GM23338 (cell line): Measurements from ENCODE around the gene SLC23A2. TPM values are rescaled to one million over a fixed set of nuclear protein-coding genes. Genes with fewer than 3 reads are reported as not detected.

ENCODE experiments used
- ATAC-seq: fragments of 200-7000 bp; cut with Tn5 transposase; 3 replicates; pipeline ENCODE4 v1.9.1; 2020
- DNase-seq: peaks from one replicate; pipeline ENCODE4 v3.0.0-alpha.2; 2015; ENCODE audit warnings: low spot score
- H2AFZ ChIP-seq: fragments of 200-600 bp; sonication (generic); 2 replicates; pipeline ENCODE4 v1.8.0; 2016; ENCODE audit warnings: antibody characterized with exemption, mild to moderate bottlenecking, moderate library complexity
- H3F3A ChIP-seq: fragments of 200-600 bp; sonication (generic); replicated peaks from 2 replicates; pipeline ENCODE4 v1.8.0; 2017; ENCODE audit warnings: antibody characterized with exemption, mixed run types, low read depth
- H3K27ac ChIP-seq: fragments of 200-600 bp; sonication (generic); 2 replicates; pipeline ENCODE4 v1.6.1; 2016; ENCODE audit warnings: low read depth
- H3K27me3 ChIP-seq: fragments of 200-600 bp; sonication (generic); 2 replicates; pipeline ENCODE4 v1.8.0; 2016; ENCODE audit warnings: mild to moderate bottlenecking, mixed run types, moderate library complexity; ENCODE audit not compliant: insufficient read depth
- H3K36me3 ChIP-seq: fragments of 200-600 bp; sonication (generic); 2 replicates; pipeline ENCODE4 v1.8.0; 2016; ENCODE audit warnings: mild to moderate bottlenecking; ENCODE audit not compliant: insufficient read depth
- H3K4me1 ChIP-seq: fragments of 200-600 bp; sonication (generic); 2 replicates; pipeline ENCODE4 v1.8.0; 2016; ENCODE audit warnings: mild to moderate bottlenecking, moderate library complexity; ENCODE audit not compliant: insufficient read depth
- H3K4me2 ChIP-seq: fragments of 200-600 bp; sonication (generic); 2 replicates; pipeline ENCODE4 v1.7.1; 2017; ENCODE audit warnings: mixed run types
- H3K4me3 ChIP-seq: fragments of 200-600 bp; sonication (generic); 2 replicates; pipeline ENCODE4 v1.6.1; 2016; ENCODE audit warnings: mixed run types
- H3K79me2 ChIP-seq: fragments of 200-600 bp; sonication (generic); replicated peaks from 2 replicates; pipeline ENCODE4 v1.8.0; 2017; ENCODE audit warnings: mild to moderate bottlenecking; ENCODE audit not compliant: insufficient read depth
- H3K9me2 ChIP-seq: fragments of 200-600 bp; sonication (generic); 2 replicates; pipeline ENCODE4 v1.8.0; 2017; ENCODE audit not compliant: insufficient read depth
- H4K20me1 ChIP-seq: fragments of 200-600 bp; sonication (generic); replicated peaks from 2 replicates; pipeline ENCODE4 v1.8.0; 2017; ENCODE audit warnings: mild to moderate bottlenecking; ENCODE audit not compliant: insufficient read depth
- H3K27ac Mint-ChIP-seq: 2 replicates; pipeline ENCODE4 v1.8.0; 2020; ENCODE audit warnings: inconsistent platforms, mild to moderate bottlenecking, moderate library complexity, mixed read lengths
- H3K27me3 Mint-ChIP-seq: 3 replicates; pipeline ENCODE4 v1.8.0; 2022; ENCODE audit warnings: low read depth, mild to moderate bottlenecking, moderate library complexity, mixed read lengths, inconsistent platforms; ENCODE audit not compliant: insufficient read depth, poor library complexity
- H3K36me3 Mint-ChIP-seq: 3 replicates; pipeline ENCODE4 v1.8.0; 2021; ENCODE audit warnings: low read depth, mild to moderate bottlenecking, inconsistent platforms, moderate library complexity, mixed read lengths
- H3K4me1 Mint-ChIP-seq: 3 replicates; pipeline ENCODE4 v1.8.0; 2020; ENCODE audit warnings: mild to moderate bottlenecking, inconsistent platforms, mixed read lengths
- H3K4me3 Mint-ChIP-seq: 3 replicates; pipeline ENCODE4 v1.8.0; 2021; ENCODE audit warnings: moderate library complexity, mild to moderate bottlenecking, inconsistent platforms, mixed read lengths
- H3K9me3 Mint-ChIP-seq: 3 replicates; pipeline ENCODE4 v1.8.0; 2020; ENCODE audit warnings: moderate library complexity, mild to moderate bottlenecking, inconsistent platforms, mixed read lengths
- EZH2phosphoT487 ChIP-seq: fragments of 200-600 bp; sonication (generic); IDR thresholded peaks from one replicate; pipeline ENCODE4 v1.8.1; 2018; ENCODE audit warnings: antibody characterized with exemption; ENCODE audit not compliant: unreplicated experiment
- NANOG ChIP-seq: IDR thresholded peaks from 2 replicates; pipeline ENCODE4 v1.6.1; 2016; ENCODE audit warnings: antibody characterized with exemption, borderline replicate concordance
- STAT1 ChIP-seq: IDR thresholded peaks from one replicate; pipeline ENCODE4 v1.6.1; 2016; ENCODE audit warnings: antibody characterized with exemption; ENCODE audit not compliant: unreplicated experiment
- polyA plus RNA-seq: library from polyadenylated mRNA; unstranded; fragments of >200 nt; fragmentation: Nextera tagmentation; extraction: Ambion mirVana; gene quantifications from 2 replicates; pipeline ENCODE4 v1.2.1, GENCODE V29; 2016
- total RNA-seq: library from RNA; depleted of rRNA; stranded (reverse); fragments of >200 nt; shearing (Covaris generic); gene quantifications from 2 replicates; pipeline ENCODE4 v1.2.3, GENCODE V29; 2014
- TF ChIP-seq, protein P1 (sequence below): IDR thresholded peaks from 2 replicates; pipeline ENCODE4 v1.6.1; 2016; ENCODE audit warnings: antibody characterized with exemption
- TF ChIP-seq, protein P2 (sequence below): IDR thresholded peaks from one replicate; pipeline ENCODE4 v1.6.1; 2018; ENCODE audit warnings: antibody characterized with exemption; ENCODE audit not compliant: unreplicated experiment

The SLC23A2 gene
- total and polyA plus RNA-seq, 2 experiments from 2014 or later: 4.4 to 20.2 TPM

- Mint-ChIP-seq H3K4me1 (no peaks in the 10 kb centered on the region; the same call in 2 of the 3 replicates), H3K9me3 (no peaks in the 10 kb centered on the region; the same call in none of the 3 replicates), H3K4me3 (no peak overlapping the region), H3K27ac (no peak overlapping the region), H3K36me3 (no peaks in the 10 kb centered on the region; the same call in 2 of the 3 replicates), H3K27me3 (peaks cover 13% of the 10 kb centered on the region)
- Histone ChIP-seq H3K36me3 (no peaks in the 10 kb centered on the region), H3K79me2 (no peaks in the 10 kb centered on the region), H3K4me3 (no peak overlapping the region), H3K4me2 (no peak overlapping the region), H4K20me1 (no peaks in the 10 kb centered on the region), H3K27me3 (no peaks in the 10 kb centered on the region), H3K27ac (no peak overlapping the region), H3F3A (no peaks in the 10 kb centered on the region), H3K9me2 (0 out of 2 replicates have a peak, but pooled peaks cover 4% of the 10 kb centered on the region), H3K4me1 (no peaks in the 10 kb centered on the region), H2AFZ (no peak overlapping the region)
- ATAC-seq: no peak
- DNase-seq: no peak
- no peak for TF ChIP-seq EZH2phosphoT487
Observed at GRCh38 chr20:4837760-4838159, 163.6 kb downstream of the SLC23A2 start.

DNA sequence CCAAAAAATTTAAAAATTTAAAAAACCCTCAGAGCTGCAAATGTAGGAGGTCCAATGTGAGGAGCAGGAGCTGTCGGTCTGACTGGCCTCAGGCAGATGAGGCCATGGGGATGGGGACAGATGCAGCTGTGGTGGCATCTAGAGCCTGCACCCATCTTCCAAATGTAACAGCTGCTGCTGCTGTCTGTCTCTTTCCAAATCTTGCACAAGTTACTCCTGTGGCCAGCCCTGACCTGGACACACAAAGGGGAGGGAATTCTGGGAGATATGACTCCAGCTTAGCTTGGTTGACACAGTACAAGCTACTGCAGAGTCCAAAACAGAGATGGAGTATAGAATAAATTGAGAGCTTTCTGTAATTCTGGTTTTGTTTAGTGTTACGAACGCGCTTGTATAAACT, 164.4 kb downstream of the SLC23A2 start:
- ATAC-seq: no peak
- no peaks in the 10 kb centered on the region; the same call in none of the 3 replicates for H3K9me3 Mint-ChIP-seq
- no peak for DNase-seq
- H3K4me3 Mint-ChIP-seq: no peak overlapping the region
- no peak overlapping the region for H3K4me2 ChIP-seq
- no peaks in the 10 kb centered on the region for H3K79me2 ChIP-seq
- H3K27me3 Mint-ChIP-seq: peaks cover 13% of the 10 kb centered on the region
- H2AFZ ChIP-seq: no peak overlapping the region
- no peaks in the 10 kb centered on the region for H3K27me3 ChIP-seq
- H3F3A ChIP-seq: no peaks in the 10 kb centered on the region
- H3K9me2 ChIP-seq: 0 out of 2 replicates have a peak, but pooled peaks cover 4% of the 10 kb centered on the region
- no peak overlapping the region for H3K27ac Mint-ChIP-seq
- TF ChIP-seq, protein P1, sequence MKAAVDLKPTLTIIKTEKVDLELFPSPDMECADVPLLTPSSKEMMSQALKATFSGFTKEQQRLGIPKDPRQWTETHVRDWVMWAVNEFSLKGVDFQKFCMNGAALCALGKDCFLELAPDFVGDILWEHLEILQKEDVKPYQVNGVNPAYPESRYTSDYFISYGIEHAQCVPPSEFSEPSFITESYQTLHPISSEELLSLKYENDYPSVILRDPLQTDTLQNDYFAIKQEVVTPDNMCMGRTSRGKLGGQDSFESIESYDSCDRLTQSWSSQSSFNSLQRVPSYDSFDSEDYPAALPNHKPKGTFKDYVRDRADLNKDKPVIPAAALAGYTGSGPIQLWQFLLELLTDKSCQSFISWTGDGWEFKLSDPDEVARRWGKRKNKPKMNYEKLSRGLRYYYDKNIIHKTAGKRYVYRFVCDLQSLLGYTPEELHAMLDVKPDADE: no peak
- TF ChIP-seq STAT1: no peak
- H3K36me3 Mint-ChIP-seq: no peaks in the 10 kb centered on the region; the same call in 2 of the 3 replicates
- H3K4me3 ChIP-seq: no peak overlapping the region
- H3K27ac ChIP-seq: no peak overlapping the region
- no peaks in the 10 kb centered on the region for H3K36me3 ChIP-seq
- no peaks in the 10 kb centered on the region for H4K20me1 ChIP-seq
- no peaks in the 10 kb centered on the region for H3K4me1 ChIP-seq
- H3K4me1 Mint-ChIP-seq: no peaks in the 10 kb centered on the region; the same call in 2 of the 3 replicates

GRCh38 chr20:4836473-4836872, 164.8 kb downstream of the SLC23A2 start:
- Histone ChIP-seq H3K4me2 (no peak overlapping the region), H3K36me3 (no peaks in the 10 kb centered on the region), H3K27me3 (no peaks in the 10 kb centered on the region), H3K9me2 (0 out of 2 replicates have a peak, but pooled peaks cover 4% of the 10 kb centered on the region), H3K27ac (no peak overlapping the region), H3K4me1 (no peaks in the 10 kb centered on the region), H4K20me1 (no peaks in the 10 kb centered on the region), H3K79me2 (no peaks in the 10 kb centered on the region), H3K4me3 (no peak overlapping the region), H3F3A (no peaks in the 10 kb centered on the region), H2AFZ (no peak overlapping the region)
- no peaks in the 10 kb centered on the region; the same call in none of the 3 replicates for H3K9me3 Mint-ChIP-seq
- H3K27me3 Mint-ChIP-seq: peaks cover 13% of the 10 kb centered on the region
- no peaks in the 10 kb centered on the region; the same call in 2 of the 3 replicates for H3K4me1 Mint-ChIP-seq
- no peak overlapping the region for H3K4me3 Mint-ChIP-seq
- DNase-seq: no peak
- no peaks in the 10 kb centered on the region; the same call in 2 of the 3 replicates for H3K36me3 Mint-ChIP-seq
- no peak for ATAC-seq
- no peak overlapping the region for H3K27ac Mint-ChIP-seq
- no peak for TF ChIP-seq EZH2phosphoT487
- TF ChIP-seq, protein P2, sequence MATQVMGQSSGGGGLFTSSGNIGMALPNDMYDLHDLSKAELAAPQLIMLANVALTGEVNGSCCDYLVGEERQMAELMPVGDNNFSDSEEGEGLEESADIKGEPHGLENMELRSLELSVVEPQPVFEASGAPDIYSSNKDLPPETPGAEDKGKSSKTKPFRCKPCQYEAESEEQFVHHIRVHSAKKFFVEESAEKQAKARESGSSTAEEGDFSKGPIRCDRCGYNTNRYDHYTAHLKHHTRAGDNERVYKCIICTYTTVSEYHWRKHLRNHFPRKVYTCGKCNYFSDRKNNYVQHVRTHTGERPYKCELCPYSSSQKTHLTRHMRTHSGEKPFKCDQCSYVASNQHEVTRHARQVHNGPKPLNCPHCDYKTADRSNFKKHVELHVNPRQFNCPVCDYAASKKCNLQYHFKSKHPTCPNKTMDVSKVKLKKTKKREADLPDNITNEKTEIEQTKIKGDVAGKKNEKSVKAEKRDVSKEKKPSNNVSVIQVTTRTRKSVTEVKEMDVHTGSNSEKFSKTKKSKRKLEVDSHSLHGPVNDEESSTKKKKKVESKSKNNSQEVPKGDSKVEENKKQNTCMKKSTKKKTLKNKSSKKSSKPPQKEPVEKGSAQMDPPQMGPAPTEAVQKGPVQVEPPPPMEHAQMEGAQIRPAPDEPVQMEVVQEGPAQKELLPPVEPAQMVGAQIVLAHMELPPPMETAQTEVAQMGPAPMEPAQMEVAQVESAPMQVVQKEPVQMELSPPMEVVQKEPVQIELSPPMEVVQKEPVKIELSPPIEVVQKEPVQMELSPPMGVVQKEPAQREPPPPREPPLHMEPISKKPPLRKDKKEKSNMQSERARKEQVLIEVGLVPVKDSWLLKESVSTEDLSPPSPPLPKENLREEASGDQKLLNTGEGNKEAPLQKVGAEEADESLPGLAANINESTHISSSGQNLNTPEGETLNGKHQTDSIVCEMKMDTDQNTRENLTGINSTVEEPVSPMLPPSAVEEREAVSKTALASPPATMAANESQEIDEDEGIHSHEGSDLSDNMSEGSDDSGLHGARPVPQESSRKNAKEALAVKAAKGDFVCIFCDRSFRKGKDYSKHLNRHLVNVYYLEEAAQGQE: no peak
- no peak for TF ChIP-seq NANOG
- no peak for TF ChIP-seq STAT1
